GM12878 (cell line): ENCODE measurements around the gene TAOK2. TPM values are rescaled to one million over a fixed set of nuclear protein-coding genes. Genes with fewer than 3 reads are reported as not detected.

ENCODE experiments used
- ATAC-seq: fragments of 200-7000 bp; cut with Tn5 transposase; 3 replicates; pipeline ENCODE4 v1.9.1; 2020; ENCODE audit warnings: mild to moderate bottlenecking, moderate library complexity
- BruUV-seq: library from RNA; stranded (reverse); fragments of 400-500 nt; replicated peaks from 2 replicates; lab custom pipeline; 2021; lab: Mats Ljungman, UMichigan
- CTCF ChIA-PET: fragments of 300-600 bp; sonication (Branson Sonifier 250); formaldehyde crosslinking; extraction: SDS; loops from one replicate; lab custom pipeline; 2021; ENCODE audit warnings: inconsistent platforms; lab: Yijun Ruan, JAX
- POLR2A ChIA-PET: fragments of 350-600 bp; formaldehyde crosslinking; extraction: SDS; loops from one replicate; lab custom pipeline; 2021; ENCODE audit warnings: inconsistent platforms; lab: Charles Lee
- RAD21 ChIA-PET: fragments of 300-600 bp; sonication (Branson Sonifier 250); formaldehyde crosslinking; loops from one replicate; lab custom pipeline; 2023; ENCODE audit warnings: antibody characterized with exemption; ENCODE audit not compliant: unreplicated experiment; lab: Charles Lee
- SMC1A ChIA-PET: fragments of 300-600 bp; sonication (Branson Sonifier 250); formaldehyde crosslinking; loops from one replicate; lab custom pipeline; 2023; ENCODE audit not compliant: unreplicated experiment, uncharacterized antibody; lab: Charles Lee
- DNase-seq: peaks from one replicate; pipeline ENCODE4 v3.0.0-alpha.2; 2011; ENCODE audit warnings: low read depth, low spot score
- FAIRE-seq: peaks from 3 replicates; lab custom pipeline; 2011; peaks lifted over from hg19 to GRCh38; lab: Jason Lieb, UNC
- H2AFZ ChIP-seq: 2 replicates; pipeline ENCODE4 v1.6.0; 2011; ENCODE audit warnings: low read depth, low read length, control low read depth; ENCODE audit not compliant: control insufficient read depth
- H3K27ac ChIP-seq: 2 replicates; pipeline ENCODE4 v1.5.1; 2011; ENCODE audit warnings: control low read depth; ENCODE audit not compliant: control insufficient read depth, insufficient read depth
- H3K27me3 ChIP-seq, 2 experiments: replicated peaks in 1 of 2; 2 replicates each; pipeline versions ENCODE4 v1.6.0 to v1.6.1; 2011; ENCODE audit warnings: low read length in 1 of 2; ENCODE audit not compliant: control insufficient read depth in 2 of 2, insufficient read depth in 2 of 2
- H3K36me3 ChIP-seq, 2 experiments: 2 replicates each; pipeline ENCODE4 v1.5.1; 2011; ENCODE audit warnings: low read length in 1 of 2; ENCODE audit not compliant: control insufficient read depth in 2 of 2, insufficient read depth in 2 of 2
- H3K4me1 ChIP-seq: 2 replicates; pipeline ENCODE4 v1.6.1; 2011; ENCODE audit warnings: mild to moderate bottlenecking, low read length, moderate library complexity, mixed read lengths; ENCODE audit not compliant: control insufficient read depth, insufficient read depth
- H3K4me2 ChIP-seq: 2 replicates; pipeline ENCODE4 v1.6.0; 2011; ENCODE audit warnings: control low read depth; ENCODE audit not compliant: control insufficient read depth, insufficient read depth
- H3K4me3 ChIP-seq: fragments of 200-600 bp; sonication (generic); 2 replicates; pipeline ENCODE4 v1.5.1; 2016
- H3K79me2 ChIP-seq: 2 replicates; pipeline ENCODE4 v1.6.0; 2011; ENCODE audit warnings: low read length; ENCODE audit not compliant: control insufficient read depth, insufficient read depth
- H3K9ac ChIP-seq: 2 replicates; pipeline ENCODE4 v1.8.0; 2011; ENCODE audit warnings: low read length, control low read depth, mixed read lengths; ENCODE audit not compliant: control insufficient read depth, insufficient read depth
- H3K9me3 ChIP-seq: replicated peaks from 3 replicates; pipeline ENCODE4 v1.5.1; 2011; ENCODE audit warnings: mild to moderate bottlenecking, low read length; ENCODE audit not compliant: control insufficient read depth, insufficient read depth
- H4K20me1 ChIP-seq: 2 replicates; pipeline ENCODE4 v1.6.0; 2011; ENCODE audit not compliant: control insufficient read depth, insufficient read depth
- ASH2L ChIP-seq: fragments of 300-600, 200-600 bp; sonication (generic); IDR thresholded peaks from 2 replicates; pipeline ENCODE4 v1.6.1; 2017; ENCODE audit warnings: low read depth, mild to moderate bottlenecking, borderline replicate concordance
- ATF3 ChIP-seq: IDR thresholded peaks from 2 replicates; pipeline ENCODE4 v1.6.1; 2011; ENCODE audit warnings: low read depth, mild to moderate bottlenecking, low read length, moderate library complexity, borderline replicate concordance; ENCODE audit errors: extremely low read depth
- CBFB ChIP-seq: IDR thresholded peaks from 2 replicates; pipeline ENCODE4 v1.6.1; 2016; ENCODE audit warnings: antibody characterized with exemption, low read depth
- HDAC6 ChIP-seq: fragments of 200-600 bp; sonication (generic); IDR thresholded peaks from one replicate; pipeline ENCODE4 v1.8.0; 2017; ENCODE audit warnings: antibody characterized with exemption; ENCODE audit not compliant: unreplicated experiment
- POLR2AphosphoS5 ChIP-seq: IDR thresholded peaks from 2 replicates; pipeline ENCODE4 v1.6.1; 2011; ENCODE audit warnings: mild to moderate bottlenecking, low read length, inconsistent platforms
- WRNIP1 ChIP-seq: IDR thresholded peaks from 2 replicates; pipeline ENCODE4 v1.6.1; 2011; ENCODE audit warnings: low read depth, low read length, improper control_type of control experiment, borderline replicate concordance
- WGBS: methylation state at CpG from one replicate; pipeline ENCODE4 v1.1.6; 2016; ENCODE audit warnings: low lambda C conversion rate; ENCODE audit not compliant: insufficient replicate concordance, insufficient coverage; ENCODE audit errors: missing lambda C conversion rate; 5-methylcytosine and 5-hydroxymethylcytosine counted together
- in situ Hi-C: fragments of 300-500 bp; cut with MboI; formaldehyde crosslinking; loops from 9 replicates; pipeline ENCODE4 v1.14.3; 2018; ENCODE audit warnings: mixed read lengths
- intact Hi-C: fragments of 100-400 bp; cut with micrococcal nuclease; formaldehyde crosslinking; loops from one replicate; pipeline ENCODE4 v1.14.2; 2022; ENCODE audit not compliant: unreplicated experiment
- polyA plus RNA-seq, 11 experiments: library from polyadenylated mRNA; depleted of rRNA in 4 of 11; unstranded in 6 of 11; stranded (reverse) in 5 of 11; fragments of >200 nt; fragmentation: Nextera tagmentation in 4 of 11; fragmentation: Illumina TruSeq in 1 of 11; extraction: Ambion mirVana in 4 of 11; extraction: Trizol in 1 of 11; gene quantifications; 1 replicate in 1 of 11; 2 replicates in 10 of 11; pipeline versions ENCODE4 v1.2.1 to v1.2.3, GENCODE V29; 2011 to 2016; ENCODE audit warnings: inconsistent platforms in 2 of 11, missing spikeins in 2 of 11, low read depth in 1 of 11
- total RNA-seq, 4 experiments: library from RNA; depleted of rRNA in 3 of 4; stranded (reverse); fragments of >200 nt in 3 of 4; fragmentation: Illumina TruSeq in 1 of 4; extraction: Trizol in 1 of 4; gene quantifications; 2 replicates each; pipeline versions ENCODE4 v1.2.1 to v1.2.3, GENCODE V29; 2013 to 2021
- TF ChIP-seq, protein P1 (sequence below): IDR thresholded peaks from 2 replicates; pipeline ENCODE4 v1.6.1; 2012; ENCODE audit warnings: mild to moderate bottlenecking, low read depth, low read length

The TAOK2 gene
- total and polyA plus RNA-seq, 10 of the 15 experiments (the other 5 are each of a cell fraction or from before 2014, with no cell fraction given): 0.14 to 40.2 (median 11.6) TPM

GRCh38 chr16:29999605-30000004 is 25.9 kb downstream of the TAOK2 start:
- CTCF ChIA-PET: no interaction called here

More at GRCh38 chr16:29999605-30000004, 25.9 kb downstream of the TAOK2 start:
- POLR2A ChIA-PET: no interaction called here
- Histone ChIP-seq H3K4me3 (no peak overlapping the region), H2AFZ (no peak overlapping the region), H3K4me2 (no peak overlapping the region), H3K27ac (no peak overlapping the region), H3K9ac (no peak overlapping the region), H3K27me3 (no peaks in the 10 kb centered on the region), H3K9me3 (no peaks in the 10 kb centered on the region), H3K4me1 (peaks cover 7% of the 10 kb centered on the region), H4K20me1 (no peaks in the 10 kb centered on the region), H3K79me2 (peaks cover 18% of the 10 kb centered on the region), H3K36me3 (peaks cover 0 to 8% of the 10 kb centered on the region in 2 experiments; a peak in 3 of 4 replicates)
- BruUV-seq: no TSS peak
- in situ Hi-C loops (loop anchor here (25.0 kb wide), 1 partner anchor 887 kb away; no protein-coding TSS in a partner anchor), intact Hi-C loops (no loop called here)
- DNase-seq (no peak), FAIRE-seq (no peak), ATAC-seq (no peak)
- TF ChIP-seq POLR2AphosphoS5: no peak
- TF ChIP-seq CBFB: no peak
- TF ChIP-seq, protein P1, sequence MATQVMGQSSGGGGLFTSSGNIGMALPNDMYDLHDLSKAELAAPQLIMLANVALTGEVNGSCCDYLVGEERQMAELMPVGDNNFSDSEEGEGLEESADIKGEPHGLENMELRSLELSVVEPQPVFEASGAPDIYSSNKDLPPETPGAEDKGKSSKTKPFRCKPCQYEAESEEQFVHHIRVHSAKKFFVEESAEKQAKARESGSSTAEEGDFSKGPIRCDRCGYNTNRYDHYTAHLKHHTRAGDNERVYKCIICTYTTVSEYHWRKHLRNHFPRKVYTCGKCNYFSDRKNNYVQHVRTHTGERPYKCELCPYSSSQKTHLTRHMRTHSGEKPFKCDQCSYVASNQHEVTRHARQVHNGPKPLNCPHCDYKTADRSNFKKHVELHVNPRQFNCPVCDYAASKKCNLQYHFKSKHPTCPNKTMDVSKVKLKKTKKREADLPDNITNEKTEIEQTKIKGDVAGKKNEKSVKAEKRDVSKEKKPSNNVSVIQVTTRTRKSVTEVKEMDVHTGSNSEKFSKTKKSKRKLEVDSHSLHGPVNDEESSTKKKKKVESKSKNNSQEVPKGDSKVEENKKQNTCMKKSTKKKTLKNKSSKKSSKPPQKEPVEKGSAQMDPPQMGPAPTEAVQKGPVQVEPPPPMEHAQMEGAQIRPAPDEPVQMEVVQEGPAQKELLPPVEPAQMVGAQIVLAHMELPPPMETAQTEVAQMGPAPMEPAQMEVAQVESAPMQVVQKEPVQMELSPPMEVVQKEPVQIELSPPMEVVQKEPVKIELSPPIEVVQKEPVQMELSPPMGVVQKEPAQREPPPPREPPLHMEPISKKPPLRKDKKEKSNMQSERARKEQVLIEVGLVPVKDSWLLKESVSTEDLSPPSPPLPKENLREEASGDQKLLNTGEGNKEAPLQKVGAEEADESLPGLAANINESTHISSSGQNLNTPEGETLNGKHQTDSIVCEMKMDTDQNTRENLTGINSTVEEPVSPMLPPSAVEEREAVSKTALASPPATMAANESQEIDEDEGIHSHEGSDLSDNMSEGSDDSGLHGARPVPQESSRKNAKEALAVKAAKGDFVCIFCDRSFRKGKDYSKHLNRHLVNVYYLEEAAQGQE: no peak
- no peak for TF ChIP-seq ASH2L
- TF ChIP-seq WRNIP1: no peak
- no peak for TF ChIP-seq ATF3
- TF ChIP-seq HDAC6: no peak
- SMC1A ChIA-PET: no interaction called here
- 100% methylated on average over 6 of the region's 6 CpGs for WGBS
- RAD21 ChIA-PET: no interaction called here
